Measurements from ENCODE around the gene PATZ1.

PATZ1 gene

DNA sequence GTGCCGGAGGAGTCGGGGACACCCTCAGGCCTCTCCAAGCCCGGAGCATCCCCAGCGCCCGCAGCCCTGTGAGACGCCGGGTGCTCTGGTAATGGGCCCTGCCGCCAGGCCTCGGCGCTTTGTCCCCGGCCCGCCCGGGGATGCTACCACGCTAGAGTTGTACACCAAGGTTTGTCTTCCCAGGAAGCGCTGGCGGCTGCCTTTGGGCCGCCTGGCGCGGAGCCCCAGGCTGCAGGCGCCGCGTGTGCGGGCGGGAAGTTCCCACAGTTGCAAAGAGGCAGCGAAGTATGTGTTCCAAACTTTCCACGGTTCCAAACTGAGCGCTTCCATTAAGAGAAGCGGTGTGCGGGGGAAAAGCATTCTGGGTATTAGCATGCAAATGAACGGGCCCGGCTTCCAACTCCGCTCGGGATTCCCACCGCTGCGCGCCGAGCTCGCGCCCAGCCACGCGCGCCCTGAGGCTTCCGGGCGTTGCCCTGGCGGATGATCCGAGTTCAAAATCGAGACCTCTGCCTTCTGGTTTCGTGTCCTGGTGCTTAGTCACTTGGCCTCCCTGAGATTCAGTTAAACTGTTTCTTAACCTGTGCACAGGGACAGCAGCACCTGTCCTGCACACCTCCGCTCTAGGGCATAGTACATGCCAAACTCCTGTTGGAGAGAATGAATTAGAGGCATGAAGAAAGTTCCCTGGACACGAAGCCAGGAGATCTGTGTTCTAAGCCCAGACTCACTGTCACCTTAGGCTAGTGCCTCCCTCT is 1.3 kb upstream of the PATZ1 start:
- TF ChIP-seq, protein P1, sequence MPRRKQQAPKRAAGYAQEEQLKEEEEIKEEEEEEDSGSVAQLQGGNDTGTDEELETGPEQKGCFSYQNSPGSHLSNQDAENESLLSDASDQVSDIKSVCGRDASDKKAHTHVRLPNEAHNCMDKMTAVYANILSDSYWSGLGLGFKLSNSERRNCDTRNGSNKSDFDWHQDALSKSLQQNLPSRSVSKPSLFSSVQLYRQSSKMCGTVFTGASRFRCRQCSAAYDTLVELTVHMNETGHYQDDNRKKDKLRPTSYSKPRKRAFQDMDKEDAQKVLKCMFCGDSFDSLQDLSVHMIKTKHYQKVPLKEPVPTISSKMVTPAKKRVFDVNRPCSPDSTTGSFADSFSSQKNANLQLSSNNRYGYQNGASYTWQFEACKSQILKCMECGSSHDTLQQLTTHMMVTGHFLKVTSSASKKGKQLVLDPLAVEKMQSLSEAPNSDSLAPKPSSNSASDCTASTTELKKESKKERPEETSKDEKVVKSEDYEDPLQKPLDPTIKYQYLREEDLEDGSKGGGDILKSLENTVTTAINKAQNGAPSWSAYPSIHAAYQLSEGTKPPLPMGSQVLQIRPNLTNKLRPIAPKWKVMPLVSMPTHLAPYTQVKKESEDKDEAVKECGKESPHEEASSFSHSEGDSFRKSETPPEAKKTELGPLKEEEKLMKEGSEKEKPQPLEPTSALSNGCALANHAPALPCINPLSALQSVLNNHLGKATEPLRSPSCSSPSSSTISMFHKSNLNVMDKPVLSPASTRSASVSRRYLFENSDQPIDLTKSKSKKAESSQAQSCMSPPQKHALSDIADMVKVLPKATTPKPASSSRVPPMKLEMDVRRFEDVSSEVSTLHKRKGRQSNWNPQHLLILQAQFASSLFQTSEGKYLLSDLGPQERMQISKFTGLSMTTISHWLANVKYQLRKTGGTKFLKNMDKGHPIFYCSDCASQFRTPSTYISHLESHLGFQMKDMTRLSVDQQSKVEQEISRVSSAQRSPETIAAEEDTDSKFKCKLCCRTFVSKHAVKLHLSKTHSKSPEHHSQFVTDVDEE (CRISPR knock-in tag; IDR thresholded peaks at IDR 0.05), result no peak
- TF ChIP-seq ARNTL (CRISPR knock-in tag; IDR thresholded peaks at IDR 0.05; ENCODE audit: borderline replicate concordance, low read depth) (no peak), TCF4 (CRISPR knock-in tag; IDR thresholded peaks at IDR 0.05; ENCODE audit: borderline replicate concordance) (no peak), OSR1 (CRISPR knock-in tag; IDR thresholded peaks at IDR 0.05) (no peak), RARB (CRISPR knock-in tag; IDR thresholded peaks at IDR 0.05) (no peak), ZC3H10 (CRISPR knock-in tag; IDR thresholded peaks at IDR 0.05) (no peak), ISL1 (CRISPR knock-in tag; IDR thresholded peaks at IDR 0.05) (no peak), ESRRG (CRISPR knock-in tag; IDR thresholded peaks at IDR 0.05) (no peak), ZNF8 (CRISPR knock-in tag; IDR thresholded peaks at IDR 0.05) (no peak), BACH2 (CRISPR knock-in tag; IDR thresholded peaks at IDR 0.05; ENCODE audit: borderline replicate concordance) (no peak)
- TF ChIP-seq, protein P2, sequence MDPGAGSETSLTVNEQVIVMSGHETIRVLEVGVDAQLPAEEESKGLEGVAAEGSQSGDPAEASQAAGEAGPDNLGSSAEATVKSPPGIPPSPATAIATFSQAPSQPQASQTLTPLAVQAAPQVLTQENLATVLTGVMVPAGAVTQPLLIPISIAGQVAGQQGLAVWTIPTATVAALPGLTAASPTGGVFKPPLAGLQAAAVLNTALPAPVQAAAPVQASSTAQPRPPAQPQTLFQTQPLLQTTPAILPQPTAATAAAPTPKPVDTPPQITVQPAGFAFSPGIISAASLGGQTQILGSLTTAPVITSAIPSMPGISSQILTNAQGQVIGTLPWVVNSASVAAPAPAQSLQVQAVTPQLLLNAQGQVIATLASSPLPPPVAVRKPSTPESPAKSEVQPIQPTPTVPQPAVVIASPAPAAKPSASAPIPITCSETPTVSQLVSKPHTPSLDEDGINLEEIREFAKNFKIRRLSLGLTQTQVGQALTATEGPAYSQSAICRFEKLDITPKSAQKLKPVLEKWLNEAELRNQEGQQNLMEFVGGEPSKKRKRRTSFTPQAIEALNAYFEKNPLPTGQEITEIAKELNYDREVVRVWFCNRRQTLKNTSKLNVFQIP (CRISPR knock-in tag; IDR thresholded peaks at IDR 0.05; ENCODE audit: borderline replicate concordance, low read depth), result no peak
- TF ChIP-seq, protein P3, sequence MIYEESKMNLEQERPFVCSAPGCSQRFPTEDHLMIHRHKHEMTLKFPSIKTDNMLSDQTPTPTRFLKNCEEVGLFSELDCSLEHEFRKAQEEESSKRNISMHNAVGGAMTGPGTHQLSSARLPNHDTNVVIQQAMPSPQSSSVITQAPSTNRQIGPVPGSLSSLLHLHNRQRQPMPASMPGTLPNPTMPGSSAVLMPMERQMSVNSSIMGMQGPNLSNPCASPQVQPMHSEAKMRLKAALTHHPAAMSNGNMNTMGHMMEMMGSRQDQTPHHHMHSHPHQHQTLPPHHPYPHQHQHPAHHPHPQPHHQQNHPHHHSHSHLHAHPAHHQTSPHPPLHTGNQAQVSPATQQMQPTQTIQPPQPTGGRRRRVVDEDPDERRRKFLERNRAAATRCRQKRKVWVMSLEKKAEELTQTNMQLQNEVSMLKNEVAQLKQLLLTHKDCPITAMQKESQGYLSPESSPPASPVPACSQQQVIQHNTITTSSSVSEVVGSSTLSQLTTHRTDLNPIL (CRISPR knock-in tag; IDR thresholded peaks at IDR 0.05; ENCODE audit: low read depth), result no peak
- peak; percentile 59 for ATAC-seq

- TF ChIP-seq, protein P4, sequence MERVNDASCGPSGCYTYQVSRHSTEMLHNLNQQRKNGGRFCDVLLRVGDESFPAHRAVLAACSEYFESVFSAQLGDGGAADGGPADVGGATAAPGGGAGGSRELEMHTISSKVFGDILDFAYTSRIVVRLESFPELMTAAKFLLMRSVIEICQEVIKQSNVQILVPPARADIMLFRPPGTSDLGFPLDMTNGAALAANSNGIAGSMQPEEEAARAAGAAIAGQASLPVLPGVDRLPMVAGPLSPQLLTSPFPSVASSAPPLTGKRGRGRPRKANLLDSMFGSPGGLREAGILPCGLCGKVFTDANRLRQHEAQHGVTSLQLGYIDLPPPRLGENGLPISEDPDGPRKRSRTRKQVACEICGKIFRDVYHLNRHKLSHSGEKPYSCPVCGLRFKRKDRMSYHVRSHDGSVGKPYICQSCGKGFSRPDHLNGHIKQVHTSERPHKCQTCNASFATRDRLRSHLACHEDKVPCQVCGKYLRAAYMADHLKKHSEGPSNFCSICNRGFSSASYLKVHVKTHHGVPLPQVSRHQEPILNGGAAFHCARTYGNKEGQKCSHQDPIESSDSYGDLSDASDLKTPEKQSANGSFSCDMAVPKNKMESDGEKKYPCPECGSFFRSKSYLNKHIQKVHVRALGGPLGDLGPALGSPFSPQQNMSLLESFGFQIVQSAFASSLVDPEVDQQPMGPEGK (CRISPR knock-in tag; IDR thresholded peaks at IDR 0.05; ENCODE audit: borderline replicate concordance), result peak; percentile 92; the same call in 1 of the 2 replicates
- TF ChIP-seq PPARA (CRISPR knock-in tag; IDR thresholded peaks at IDR 0.05; ENCODE audit: borderline replicate concordance), result no peak
Observed at GRCh38 chr22:31346733-31347250, 646 bp upstream of the PATZ1 start.

DNA sequence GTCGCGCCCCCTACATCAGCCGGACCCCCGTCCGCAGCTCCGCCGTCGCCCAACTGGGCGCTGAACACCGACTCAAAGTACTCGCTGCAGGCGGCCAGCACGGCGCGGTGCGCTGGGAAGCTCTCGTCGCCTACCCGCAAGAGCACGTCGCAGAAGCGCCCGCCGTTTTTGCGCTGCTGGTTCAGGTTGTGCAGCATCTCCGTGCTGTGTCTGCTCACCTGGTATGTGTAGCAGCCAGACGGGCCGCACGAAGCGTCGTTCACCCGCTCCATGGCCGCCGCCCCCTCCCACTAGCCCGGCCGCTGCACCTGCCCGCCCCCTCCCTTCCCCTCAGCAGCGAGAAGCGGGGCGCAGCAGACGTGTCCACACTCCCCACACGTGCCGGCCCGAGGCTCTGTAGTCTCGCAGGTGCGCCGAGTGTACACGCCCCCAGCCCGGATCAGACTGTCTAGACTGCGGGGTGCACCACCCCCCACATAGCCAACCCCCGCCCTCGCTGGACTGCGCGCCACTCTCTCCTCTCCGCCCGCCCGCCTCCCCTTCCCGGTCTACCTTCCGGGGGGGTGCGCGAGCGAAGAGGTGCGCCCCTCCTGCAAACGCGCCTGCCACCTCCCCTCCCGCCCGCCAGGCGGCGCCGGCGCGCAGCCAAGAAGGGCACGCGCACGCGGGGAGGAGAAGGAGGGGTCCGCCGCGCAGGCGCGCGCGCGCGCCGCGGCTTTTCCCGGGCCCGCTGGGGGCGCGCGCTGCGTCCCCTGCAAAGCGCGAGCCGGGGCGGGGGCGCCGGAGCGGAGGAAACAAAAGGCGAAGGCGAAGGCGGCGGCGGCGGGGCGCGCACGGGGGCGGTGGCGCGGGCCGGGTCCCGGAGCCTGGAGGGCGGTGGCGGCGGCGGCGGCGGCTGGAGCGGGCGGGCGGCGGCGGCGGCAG is 553 bp downstream of the PATZ1 start:
- peak; percentile 89 for TF ChIP-seq CSDC2 (CRISPR knock-in tag; IDR thresholded peaks at IDR 0.05)
- no peak; the same call in 1 of the 2 replicates for TF ChIP-seq ZFP3 (CRISPR knock-in tag; IDR thresholded peaks at IDR 0.05)
- no peak for TF ChIP-seq TOX (CRISPR knock-in tag; IDR thresholded peaks at IDR 0.05; ENCODE audit: borderline replicate concordance)
- TF ChIP-seq, protein P1 (CRISPR knock-in tag; IDR thresholded peaks at IDR 0.05), result peak; percentile 93
- no peak for TF ChIP-seq RARB (CRISPR knock-in tag; IDR thresholded peaks at IDR 0.05)
- TF ChIP-seq BACH2 (CRISPR knock-in tag; IDR thresholded peaks at IDR 0.05; ENCODE audit: borderline replicate concordance), result no peak
- peak; percentile 91; the same call in 1 of the 2 replicates for TF ChIP-seq PPARA (CRISPR knock-in tag; IDR thresholded peaks at IDR 0.05; ENCODE audit: borderline replicate concordance)
- no peak for TF ChIP-seq OSR1 (CRISPR knock-in tag; IDR thresholded peaks at IDR 0.05)
- TF ChIP-seq ZNF70 (CRISPR knock-in tag; IDR thresholded peaks at IDR 0.05), result peak; percentile 44; the same call in 1 of the 2 replicates
- TF ChIP-seq, protein P4 (CRISPR knock-in tag; IDR thresholded peaks at IDR 0.05; ENCODE audit: borderline replicate concordance), result peak; percentile 84; the same call in 1 of the 2 replicates
- peak; percentile 72; the same call in 1 of the 2 replicates for TF ChIP-seq SNAI2 (CRISPR knock-in tag; IDR thresholded peaks at IDR 0.05)
- TF ChIP-seq, protein P2 (CRISPR knock-in tag; IDR thresholded peaks at IDR 0.05; ENCODE audit: borderline replicate concordance, low read depth), result no peak
- peak; percentile 3; the same call in 1 of the 3 replicates for ATAC-seq

More at GRCh38 chr22:31346733-31347250, 646 bp upstream of the PATZ1 start:
- ATAC-seq, result peak; percentile 50
